Measurements from ENCODE around the gene HOXA2.
A peak's percentile ranks its signal among the peaks of the same experiment; 100 is the strongest.

HOXA2 gene

GRCh38 chr7:27138472-27138871 is 36.0 kb upstream of the HOXA2 start:
- Histone ChIP-seq H3K4me3 (ENCODE audit: low read length) (peak overlapping the region; percentile 44), H3K36me3 (ENCODE audit: control insufficient read depth, insufficient read depth, low read length) (no peaks in the 10 kb centered on the region), H3K27me3 (ENCODE audit: control insufficient read depth, insufficient read depth, low read length) (no peaks in the 10 kb centered on the region), H3K4me1 (ENCODE audit: control insufficient read depth, insufficient read depth, low read length) (peaks cover 30% of the 10 kb centered on the region), H3K9ac (ENCODE audit: low read length) (no peak overlapping the region), H3K27ac (ENCODE audit: low read depth, low read length) (peak overlapping the region; percentile 74)

- H3K27ac ChIP-seq (ENCODE audit: low read depth, low read length), result peak overlapping the region; percentile 74
Measured at GRCh38 chr7:27137640-27138315, 35.3 kb upstream of the HOXA2 start.

GRCh38 chr7:27134392-27134791 is 31.9 kb upstream of the HOXA2 start:
- Histone ChIP-seq H3K36me3 (ENCODE audit: control insufficient read depth, insufficient read depth, low read length) (no peaks in the 10 kb centered on the region), H3K4me1 (ENCODE audit: control insufficient read depth, insufficient read depth, low read length) (peaks cover 44% of the 10 kb centered on the region), H3K4me3 (ENCODE audit: low read length) (no peak overlapping the region), H3K27ac (ENCODE audit: low read depth, low read length) (peak overlapping the region; percentile 54), H3K9ac (ENCODE audit: low read length) (no peak overlapping the region), H3K27me3 (ENCODE audit: control insufficient read depth, insufficient read depth, low read length) (no peaks in the 10 kb centered on the region)

More at GRCh38 chr7:27137640-27138315, 35.3 kb upstream of the HOXA2 start:
- Histone ChIP-seq H3K36me3 (ENCODE audit: control insufficient read depth, insufficient read depth, low read length) (no peaks in the 10 kb centered on the region), H3K9ac (ENCODE audit: low read length) (no peak overlapping the region), H3K4me1 (ENCODE audit: control insufficient read depth, insufficient read depth, low read length) (peaks cover 37% of the 10 kb centered on the region), H3K4me3 (ENCODE audit: low read length) (peak overlapping the region; percentile 44), H3K27me3 (ENCODE audit: control insufficient read depth, insufficient read depth, low read length) (no peaks in the 10 kb centered on the region)

- no peak overlapping the region for H3K4me3 ChIP-seq (ENCODE audit: low read length)
- H3K9ac ChIP-seq (ENCODE audit: low read length), result no peak overlapping the region
- no peaks in the 10 kb centered on the region for H3K27me3 ChIP-seq (ENCODE audit: control insufficient read depth, insufficient read depth, low read length)
- H3K36me3 ChIP-seq (ENCODE audit: control insufficient read depth, insufficient read depth, low read length), result no peaks in the 10 kb centered on the region
- peaks cover 51% of the 10 kb centered on the region for H3K4me1 ChIP-seq (ENCODE audit: control insufficient read depth, insufficient read depth, low read length)
- peak overlapping the region; percentile 54 for H3K27ac ChIP-seq (ENCODE audit: low read depth, low read length)
Measured at GRCh38 chr7:27133409-27134231, 31.1 kb upstream of the HOXA2 start.

- H3K9ac ChIP-seq (ENCODE audit: low read length), result no peak overlapping the region
- H3K27me3 ChIP-seq (ENCODE audit: control insufficient read depth, insufficient read depth, low read length), result no peaks in the 10 kb centered on the region
- peak overlapping the region; percentile 54 for H3K27ac ChIP-seq (ENCODE audit: low read depth, low read length)
Measured at GRCh38 chr7:27132978-27133377, 30.5 kb upstream of the HOXA2 start.

GRCh38 chr7:27132214-27132613 is 29.7 kb upstream of the HOXA2 start:
- no peak overlapping the region for H3K4me3 ChIP-seq (ENCODE audit: low read length)
- no peaks in the 10 kb centered on the region for H3K36me3 ChIP-seq (ENCODE audit: control insufficient read depth, insufficient read depth, low read length)
- H3K27me3 ChIP-seq (ENCODE audit: control insufficient read depth, insufficient read depth, low read length), result no peaks in the 10 kb centered on the region
- H3K9ac ChIP-seq (ENCODE audit: low read length), result no peak overlapping the region
- H3K4me1 ChIP-seq (ENCODE audit: control insufficient read depth, insufficient read depth, low read length), result peaks cover 60% of the 10 kb centered on the region
- H3K27ac ChIP-seq (ENCODE audit: low read depth, low read length), result no peak overlapping the region

More at GRCh38 chr7:27132978-27133377, 30.5 kb upstream of the HOXA2 start:
- Histone ChIP-seq H3K4me1 (ENCODE audit: control insufficient read depth, insufficient read depth, low read length) (peaks cover 56% of the 10 kb centered on the region), H3K4me3 (ENCODE audit: low read length) (no peak overlapping the region), H3K36me3 (ENCODE audit: control insufficient read depth, insufficient read depth, low read length) (no peaks in the 10 kb centered on the region)

GRCh38 chr7:27131390-27131819 is 28.9 kb upstream of the HOXA2 start:
- Histone ChIP-seq H3K27ac (ENCODE audit: low read depth, low read length) (peak overlapping the region; percentile 85), H3K27me3 (ENCODE audit: control insufficient read depth, insufficient read depth, low read length) (no peaks in the 10 kb centered on the region), H3K4me3 (ENCODE audit: low read length) (peak overlapping the region; percentile 89), H3K4me1 (ENCODE audit: control insufficient read depth, insufficient read depth, low read length) (peaks cover 59% of the 10 kb centered on the region), H3K36me3 (ENCODE audit: control insufficient read depth, insufficient read depth, low read length) (no peaks in the 10 kb centered on the region), H3K9ac (ENCODE audit: low read length) (peak overlapping the region; percentile 78)

- Histone ChIP-seq H3K36me3 (ENCODE audit: control insufficient read depth, insufficient read depth, low read length) (no peaks in the 10 kb centered on the region), H3K27ac (ENCODE audit: low read depth, low read length) (peak within 1 kb of the TSS; percentile 85), H3K4me3 (ENCODE audit: low read length) (peak within 1 kb of the TSS; percentile 89), H3K4me1 (ENCODE audit: control insufficient read depth, insufficient read depth, low read length) (peaks cover 53% of the 10 kb centered on the region), H3K9ac (ENCODE audit: low read length) (peak within 1 kb of the TSS; percentile 78), H3K27me3 (ENCODE audit: control insufficient read depth, insufficient read depth, low read length) (no peaks in the 10 kb centered on the region)
Measured at GRCh38 chr7:27130540-27131389, 28.3 kb upstream of the HOXA2 start, which contains the start of gene HOXA4. TSS of gene HOXA4 (minus strand) at chr7:27130757. CDS start at chr7:27130733, 24 bp downstream.

GRCh38 chr7:27129729-27130539 is 27.5 kb upstream of the HOXA2 start:
- Histone ChIP-seq H3K36me3 (ENCODE audit: control insufficient read depth, insufficient read depth, low read length) (no peaks in the 10 kb centered on the region), H3K27ac (ENCODE audit: low read depth, low read length) (peak overlapping the region; percentile 83), H3K4me1 (ENCODE audit: control insufficient read depth, insufficient read depth, low read length) (peaks cover 53% of the 10 kb centered on the region), H3K9ac (ENCODE audit: low read length) (no peak overlapping the region), H3K27me3 (ENCODE audit: control insufficient read depth, insufficient read depth, low read length) (no peaks in the 10 kb centered on the region), H3K4me3 (ENCODE audit: low read length) (peak overlapping the region; percentile 75)

GRCh38 chr7:27128776-27129728 is 26.6 kb upstream of the HOXA2 start:
- H3K36me3 ChIP-seq (ENCODE audit: control insufficient read depth, insufficient read depth, low read length), result no peaks in the 10 kb centered on the region
- peak overlapping the region; percentile 75 for H3K4me3 ChIP-seq (ENCODE audit: low read length)
- no peak overlapping the region for H3K9ac ChIP-seq (ENCODE audit: low read length)
- peaks cover 47% of the 10 kb centered on the region for H3K4me1 ChIP-seq (ENCODE audit: control insufficient read depth, insufficient read depth, low read length)
- H3K27me3 ChIP-seq (ENCODE audit: control insufficient read depth, insufficient read depth, low read length), result no peaks in the 10 kb centered on the region
- peak overlapping the region; percentile 83 for H3K27ac ChIP-seq (ENCODE audit: low read depth, low read length)

- Histone ChIP-seq H3K4me1 (ENCODE audit: control insufficient read depth, insufficient read depth, low read length) (peaks cover 43% of the 10 kb centered on the region), H3K27ac (ENCODE audit: low read depth, low read length) (peak overlapping the region; percentile 72), H3K4me3 (ENCODE audit: low read length) (no peak overlapping the region), H3K36me3 (ENCODE audit: control insufficient read depth, insufficient read depth, low read length) (no peaks in the 10 kb centered on the region), H3K27me3 (ENCODE audit: control insufficient read depth, insufficient read depth, low read length) (no peaks in the 10 kb centered on the region), H3K9ac (ENCODE audit: low read length) (no peak overlapping the region)
Measured at GRCh38 chr7:27128034-27128433, 25.6 kb upstream of the HOXA2 start.

All from rectal smooth muscle tissue (tissue), 1 donor.